Sigmoid colon (tissue), 7 donors: ENCODE data around the gene LCE1F. TPM values are rescaled to one million over a fixed set of nuclear protein-coding genes. Genes with fewer than 3 reads are reported as not detected.

Experiments used
- DNase-seq: peaks from one replicate; pipeline ENCODE4 v3.0.0-alpha.2; 2019
- H3K27ac ChIP-seq, 4 donors: fragments of 200-600 bp; sonication (generic); one replicate each; pipeline ENCODE4 v1.5.1; 2016 to 2019; ENCODE audit warnings: mild to moderate bottlenecking in 1 of 4
- H3K27me3 ChIP-seq, 3 donors: fragments of 200-600 bp; sonication (generic); one replicate each; pipeline ENCODE4 v1.5.1; 2019; ENCODE audit warnings: mild to moderate bottlenecking in 1 of 3
- H3K36me3 ChIP-seq, 4 donors: fragments of 200-600 bp; sonication (generic); one replicate each; pipeline ENCODE4 v1.5.1; 2016 to 2019
- H3K4me1 ChIP-seq, 4 donors: fragments of 200-600 bp; sonication (generic); one replicate each; pipeline ENCODE4 v1.5.1; 2017 to 2019
- H3K4me3 ChIP-seq, 4 donors: fragments of 200-600 bp; sonication (generic); one replicate each; pipeline ENCODE4 v1.5.1; 2017 to 2019; ENCODE audit warnings: mild to moderate bottlenecking in 2 of 4, moderate library complexity in 1 of 4
- H3K9me3 ChIP-seq, 4 donors: fragments of 200-600 bp in 3 of 4; sonication (generic) in 3 of 4; one replicate each; pipeline versions ENCODE4 v1.5.1 to v1.6.1; 2013 to 2019
- EP300 ChIP-seq, 4 donors: sonication (generic); formaldehyde crosslinking; IDR thresholded peaks; one replicate each; pipeline ENCODE4 v1.6.1; 2017; ENCODE audit warnings: antibody characterized with exemption in 4 of 4
- POLR2A ChIP-seq, 2 donors: fragments of 450-650 bp; IDR thresholded peaks; one replicate each; pipeline ENCODE4 v1.6.1; 2016; ENCODE audit warnings: antibody characterized with exemption in 2 of 2, mild to moderate bottlenecking in 2 of 2, moderate library complexity in 2 of 2
- POLR2AphosphoS5 ChIP-seq, 4 donors: sonication (generic); formaldehyde crosslinking; IDR thresholded peaks; one replicate each; pipeline ENCODE4 v1.6.1; 2017; ENCODE audit warnings: antibody characterized with exemption in 4 of 4
- WGBS, 2 donors: extraction: QIAGEN DNeasy Blood & Tissue Kit; methylation state at CpG; one replicate each; pipeline ENCODE4 v1.1.7; 2013; 5-methylcytosine and 5-hydroxymethylcytosine counted together
- intact Hi-C: fragments of 100-400 bp; cut with DNase I; formaldehyde crosslinking; loops from one replicate; pipeline ENCODE4 v1.15.1; 2023
- polyA plus RNA-seq, 3 donors: library from polyadenylated mRNA; stranded (reverse); fragments of 200-250 nt; gene quantifications; one replicate each; pipeline ENCODE4 v1.2.3, GENCODE V29; 2013
- total RNA-seq, 4 donors: library from RNA; depleted of rRNA; stranded (reverse); fragments of >200 nt; gene quantifications; one replicate each; pipeline ENCODE4 v1.1.0, GENCODE V29; 2016
- TF ChIP-seq, protein P1 (sequence below), 4 experiments: fragments of 450-650 bp in 3 of 4; fragments of 200-600 bp in 1 of 4; IDR thresholded peaks; one replicate each; pipeline ENCODE4 v1.5.1; 2016 to 2019; ENCODE audit warnings: antibody characterized with exemption in 4 of 4, mild to moderate bottlenecking in 3 of 4, moderate library complexity in 2 of 4
- donor health status: healthy with polysubstance abuse.
- donor health status: Bipolar disorder and iron deficiency.
- donor health status: healthy.

The LCE1F gene
- total and polyA plus RNA-seq, 7 donors = not detected

GRCh38 chr1:152761609-152762213 lies 13.2 kb upstream of the LCE1F start:
- H3K4me3 ChIP-seq = no peak overlapping the region
- no peaks in the 10 kb centered on the region for H3K36me3 ChIP-seq
- DNase-seq = no peak
- 77 to 86% methylated on average over 3 of the region's 3 CpGs for WGBS, 2 donors
- H3K27me3 ChIP-seq = no peaks in the 10 kb centered on the region
- no peaks in the 10 kb centered on the region for H3K4me1 ChIP-seq
- no peak overlapping the region for H3K27ac ChIP-seq
- intact Hi-C loops = no loop called here
- TF ChIP-seq, protein P1, sequence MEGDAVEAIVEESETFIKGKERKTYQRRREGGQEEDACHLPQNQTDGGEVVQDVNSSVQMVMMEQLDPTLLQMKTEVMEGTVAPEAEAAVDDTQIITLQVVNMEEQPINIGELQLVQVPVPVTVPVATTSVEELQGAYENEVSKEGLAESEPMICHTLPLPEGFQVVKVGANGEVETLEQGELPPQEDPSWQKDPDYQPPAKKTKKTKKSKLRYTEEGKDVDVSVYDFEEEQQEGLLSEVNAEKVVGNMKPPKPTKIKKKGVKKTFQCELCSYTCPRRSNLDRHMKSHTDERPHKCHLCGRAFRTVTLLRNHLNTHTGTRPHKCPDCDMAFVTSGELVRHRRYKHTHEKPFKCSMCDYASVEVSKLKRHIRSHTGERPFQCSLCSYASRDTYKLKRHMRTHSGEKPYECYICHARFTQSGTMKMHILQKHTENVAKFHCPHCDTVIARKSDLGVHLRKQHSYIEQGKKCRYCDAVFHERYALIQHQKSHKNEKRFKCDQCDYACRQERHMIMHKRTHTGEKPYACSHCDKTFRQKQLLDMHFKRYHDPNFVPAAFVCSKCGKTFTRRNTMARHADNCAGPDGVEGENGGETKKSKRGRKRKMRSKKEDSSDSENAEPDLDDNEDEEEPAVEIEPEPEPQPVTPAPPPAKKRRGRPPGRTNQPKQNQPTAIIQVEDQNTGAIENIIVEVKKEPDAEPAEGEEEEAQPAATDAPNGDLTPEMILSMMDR (IDR thresholded peaks at IDR 0.05) = no peak
- TF ChIP-seq POLR2A (IDR thresholded peaks at IDR 0.05) = no peak
- no peak for TF ChIP-seq POLR2AphosphoS5 (IDR thresholded peaks at IDR 0.05)
- no peak for TF ChIP-seq EP300 (IDR thresholded peaks at IDR 0.05)
- no peaks in the 10 kb centered on the region for H3K9me3 ChIP-seq

- no peaks in the 10 kb centered on the region for H3K27me3 ChIP-seq
- H3K27ac ChIP-seq = no peak overlapping the region
- no peaks in the 10 kb centered on the region for H3K9me3 ChIP-seq
- H3K4me3 ChIP-seq = no peak overlapping the region
- no peaks in the 10 kb centered on the region for H3K4me1 ChIP-seq
- 51 to 55% methylated on average over 8 of the region's 8 CpGs for WGBS, 2 donors
- TF ChIP-seq POLR2A (IDR thresholded peaks at IDR 0.05) = no peak
- TF ChIP-seq, protein P1 (IDR thresholded peaks at IDR 0.05) = no peak
- no peak for TF ChIP-seq EP300 (IDR thresholded peaks at IDR 0.05)
- TF ChIP-seq POLR2AphosphoS5 (IDR thresholded peaks at IDR 0.05) = no peak
- H3K36me3 ChIP-seq = no peaks in the 10 kb centered on the region
- DNase-seq = no peak
- intact Hi-C loops = no loop called here
These were observed 6.0 kb upstream of the LCE1F start for GRCh38 chr1:152768847-152769533.

DNA sequence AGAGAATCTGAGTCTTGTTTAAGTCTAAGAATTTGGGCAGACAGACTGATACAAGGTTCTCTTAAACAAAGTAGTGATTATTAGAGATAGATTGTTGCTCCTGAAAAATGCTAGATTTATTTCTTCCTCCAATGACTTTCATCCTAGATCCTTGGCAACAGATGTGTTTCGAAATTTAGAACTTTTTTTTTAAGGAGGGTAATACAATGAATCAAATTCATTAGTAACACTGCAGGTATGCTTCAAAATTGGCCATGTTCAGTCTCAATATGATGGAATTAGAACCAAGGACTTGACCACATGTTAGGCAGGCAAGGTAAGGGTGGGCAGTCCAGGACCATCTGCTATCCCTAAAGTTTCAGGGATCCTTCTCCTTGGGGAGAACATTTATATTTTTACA lies 4.5 kb upstream of the LCE1F start:
- H3K27ac ChIP-seq = no peak overlapping the region
- no peaks in the 10 kb centered on the region for H3K27me3 ChIP-seq
- no peaks in the 10 kb centered on the region for H3K4me1 ChIP-seq
- DNase-seq = no peak
- TF ChIP-seq, protein P1 (IDR thresholded peaks at IDR 0.05) = no peak
- TF ChIP-seq EP300 (IDR thresholded peaks at IDR 0.05) = no peak
- TF ChIP-seq POLR2A (IDR thresholded peaks at IDR 0.05) = no peak
- no peak for TF ChIP-seq POLR2AphosphoS5 (IDR thresholded peaks at IDR 0.05)
- no peaks in the 10 kb centered on the region for H3K36me3 ChIP-seq
- intact Hi-C loops = no loop called here
- 58 to 71% methylated on average over 1 of the region's 1 CpG for WGBS, 2 donors
- H3K4me3 ChIP-seq = no peak overlapping the region
- H3K9me3 ChIP-seq = no peaks in the 10 kb centered on the region

DNA sequence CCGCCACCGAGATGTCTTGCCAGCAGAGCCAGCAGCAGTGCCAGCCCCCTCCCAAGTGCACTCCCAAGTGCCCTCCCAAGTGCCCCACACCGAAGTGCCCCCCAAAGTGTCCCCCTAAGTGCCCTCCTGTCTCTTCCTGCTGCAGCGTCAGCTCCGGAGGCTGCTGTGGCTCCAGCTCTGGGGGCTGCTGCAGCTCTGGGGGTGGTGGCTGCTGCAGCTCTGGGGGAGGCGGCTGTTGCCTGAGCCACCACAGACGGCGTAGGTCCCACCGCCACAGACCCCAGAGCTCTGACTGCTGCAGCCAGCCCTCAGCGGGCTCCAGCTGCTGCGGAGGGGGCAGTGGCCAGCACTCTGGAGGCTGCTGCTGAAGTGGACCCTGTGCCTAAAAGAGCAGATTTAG lies 1.4 kb downstream of the LCE1F start:
- no peaks in the 10 kb centered on the region for H3K27me3 ChIP-seq
- no peaks in the 10 kb centered on the region for H3K9me3 ChIP-seq
- H3K27ac ChIP-seq = no peak overlapping the region
- 84 to 88% methylated on average over 11 of the region's 11 CpGs for WGBS, 2 donors
- no peak for DNase-seq
- no peak overlapping the region for H3K4me3 ChIP-seq
- no peaks in the 10 kb centered on the region for H3K4me1 ChIP-seq
- no peaks in the 10 kb centered on the region for H3K36me3 ChIP-seq
- intact Hi-C loops = no loop called here
- TF ChIP-seq, protein P1 (IDR thresholded peaks at IDR 0.05) = no peak
- TF ChIP-seq POLR2A (IDR thresholded peaks at IDR 0.05) (no peak), POLR2AphosphoS5 (IDR thresholded peaks at IDR 0.05) (no peak)
